Activated naive CD8-positive, alpha-beta T cell treated with anti-CD3 and anti-CD28 coated beads, Interleukin-2, amount 50 U/mL, for 24 hours (primary cell): ENCODE measurements around the gene MTFR2.
A peak's percentile ranks its signal among the peaks of the same experiment; 100 is the strongest.

Experiments
- ATAC-seq: fragments of 150-1000 bp; cut with Tn5 transposase; one replicate; pipeline ENCODE4 v1.10.0; 2021
- DNase-seq: peaks from one replicate; pipeline ENCODE4 v3.0.0; 2021
- H3K27ac Mint-ChIP-seq: one replicate; pipeline ENCODE4 v1.8.0; 2021; ENCODE audit warnings: mild to moderate bottlenecking, mixed read lengths
- H3K27me3 Mint-ChIP-seq: one replicate; pipeline ENCODE4 v1.8.0; 2021; ENCODE audit warnings: mixed read lengths
- H3K36me3 Mint-ChIP-seq: one replicate; pipeline ENCODE4 v1.8.0; 2021; ENCODE audit warnings: low read depth, mixed read lengths
- H3K4me1 Mint-ChIP-seq: one replicate; pipeline ENCODE4 v1.8.0; 2021; ENCODE audit warnings: mixed read lengths
- H3K4me3 Mint-ChIP-seq: one replicate; pipeline ENCODE4 v1.8.0; 2021; ENCODE audit warnings: mild to moderate bottlenecking, moderate library complexity, mixed read lengths
- H3K9me3 Mint-ChIP-seq: one replicate; pipeline ENCODE4 v1.8.0; 2021; ENCODE audit warnings: mixed read lengths

The MTFR2 gene

GRCh38 chr6:136249811-136250685, at the start of gene MTFR2:
Gene MTFR2 (minus strand): TSS chr6:136250311. CDS start chr6:136249099, 1,212 bp downstream.
- DNase-seq (peak; percentile 86), ATAC-seq (peak; percentile 97)
- H3K4me3 Mint-ChIP-seq = peak within 1 kb of the TSS; percentile 98
- H3K4me1 Mint-ChIP-seq = peaks cover 38% of the 10 kb centered on the region
- peaks cover 36% of the 10 kb centered on the region for H3K36me3 Mint-ChIP-seq
- no peaks in the 10 kb centered on the region for H3K9me3 Mint-ChIP-seq
- peak within 1 kb of the TSS; percentile 94 for H3K27ac Mint-ChIP-seq
- peaks cover 2% of the 10 kb centered on the region for H3K27me3 Mint-ChIP-seq

- H3K27me3 Mint-ChIP-seq = peaks cover under 1% of the 10 kb centered on the region
- ATAC-seq = no peak
- DNase-seq = no peak
- no peak overlapping the region for H3K27ac Mint-ChIP-seq
- no peak overlapping the region for H3K4me3 Mint-ChIP-seq
- no peaks in the 10 kb centered on the region for H3K9me3 Mint-ChIP-seq
- H3K4me1 Mint-ChIP-seq = peaks cover 14% of the 10 kb centered on the region
- H3K36me3 Mint-ChIP-seq = peaks cover 2% of the 10 kb centered on the region
Observed at GRCh38 chr6:136294621-136295020, 44.5 kb upstream of the MTFR2 start.

- ATAC-seq = peak; percentile 52
- DNase-seq = peak; percentile 72
- H3K27ac Mint-ChIP-seq = peak overlapping the region; percentile 100
- peaks cover 8% of the 10 kb centered on the region for H3K27me3 Mint-ChIP-seq
- H3K4me3 Mint-ChIP-seq = peak overlapping the region; percentile 99
- no peaks in the 10 kb centered on the region for H3K9me3 Mint-ChIP-seq
- H3K36me3 Mint-ChIP-seq = peaks cover 23% of the 10 kb centered on the region
- H3K4me1 Mint-ChIP-seq = peaks cover 44% of the 10 kb centered on the region
Observed at GRCh38 chr6:136290410-136291010, 40.4 kb upstream of the MTFR2 start.

- peak within 1 kb of the TSS; percentile 100 for H3K27ac Mint-ChIP-seq
Observed at GRCh38 chr6:136289579-136290409, 39.7 kb upstream of the MTFR2 start, which contains the start of gene BCLAF1. Gene BCLAF1 (minus strand): TSS chr6:136289846. CDS start chr6:136279866, 9,980 bp downstream.

GRCh38 chr6:136289327-136289578, 39.1 kb upstream of the MTFR2 start:
- Mint-ChIP-seq H3K27me3 (peaks cover 8% of the 10 kb centered on the region), H3K27ac (peak overlapping the region; percentile 100), H3K4me3 (peak overlapping the region; percentile 99), H3K36me3 (peaks cover 34% of the 10 kb centered on the region), H3K9me3 (no peaks in the 10 kb centered on the region), H3K4me1 (peaks cover 57% of the 10 kb centered on the region)
- ATAC-seq = peak; percentile 42
- DNase-seq = peak; percentile 93

More at GRCh38 chr6:136289579-136290409, 39.7 kb upstream of the MTFR2 start, which contains the start of gene BCLAF1:
- peaks cover 30% of the 10 kb centered on the region for H3K36me3 Mint-ChIP-seq
- peaks cover 8% of the 10 kb centered on the region for H3K27me3 Mint-ChIP-seq
- peak within 1 kb of the TSS; percentile 99 for H3K4me3 Mint-ChIP-seq
- peak; percentile 98 for DNase-seq
- no peaks in the 10 kb centered on the region for H3K9me3 Mint-ChIP-seq
- H3K4me1 Mint-ChIP-seq = peaks cover 51% of the 10 kb centered on the region
- peak; percentile 94 for ATAC-seq

- Mint-ChIP-seq H3K27ac (peak overlapping the region; percentile 100), H3K36me3 (peaks cover 34% of the 10 kb centered on the region), H3K4me3 (peak overlapping the region; percentile 99), H3K4me1 (peaks cover 61% of the 10 kb centered on the region), H3K9me3 (no peaks in the 10 kb centered on the region), H3K27me3 (peaks cover 8% of the 10 kb centered on the region)
- ATAC-seq (peak; percentile 62), DNase-seq (peak; percentile 73)
Observed at GRCh38 chr6:136288566-136289326, 38.6 kb upstream of the MTFR2 start.

GRCh38 chr6:136284909-136285308, 34.8 kb upstream of the MTFR2 start:
- H3K4me3 Mint-ChIP-seq = peak overlapping the region; percentile 99
- peaks cover 59% of the 10 kb centered on the region for H3K36me3 Mint-ChIP-seq
- peaks cover 8% of the 10 kb centered on the region for H3K27me3 Mint-ChIP-seq
- peaks cover 85% of the 10 kb centered on the region for H3K4me1 Mint-ChIP-seq
- ATAC-seq (no peak), DNase-seq (no peak)
- H3K9me3 Mint-ChIP-seq = no peaks in the 10 kb centered on the region
- H3K27ac Mint-ChIP-seq = peak overlapping the region; percentile 76

GRCh38 chr6:136282906-136283305, 32.8 kb upstream of the MTFR2 start:
- Mint-ChIP-seq H3K9me3 (no peaks in the 10 kb centered on the region), H3K27ac (peak overlapping the region; percentile 60), H3K4me3 (peak overlapping the region; percentile 99), H3K36me3 (peaks cover 52% of the 10 kb centered on the region), H3K27me3 (no peaks in the 10 kb centered on the region), H3K4me1 (peaks cover 72% of the 10 kb centered on the region)
- no peak for DNase-seq
- no peak for ATAC-seq

- Mint-ChIP-seq H3K9me3 (no peaks in the 10 kb centered on the region), H3K4me1 (peaks cover 53% of the 10 kb centered on the region), H3K27ac (peak overlapping the region; percentile 2), H3K36me3 (peaks cover 60% of the 10 kb centered on the region), H3K4me3 (no peak overlapping the region), H3K27me3 (no peaks in the 10 kb centered on the region)
- ATAC-seq (no peak), DNase-seq (no peak)
Observed at GRCh38 chr6:136280032-136280609, 30.0 kb upstream of the MTFR2 start.

- Mint-ChIP-seq H3K36me3 (peaks cover 78% of the 10 kb centered on the region), H3K27ac (no peak overlapping the region), H3K27me3 (no peaks in the 10 kb centered on the region), H3K4me1 (peaks cover 12% of the 10 kb centered on the region), H3K9me3 (no peaks in the 10 kb centered on the region), H3K4me3 (no peak overlapping the region)
- DNase-seq = no peak
- ATAC-seq = no peak
Observed at GRCh38 chr6:136274062-136274461, 24.0 kb upstream of the MTFR2 start.

- peaks cover 84% of the 10 kb centered on the region for H3K36me3 Mint-ChIP-seq
- DNase-seq = no peak
- peaks cover 29% of the 10 kb centered on the region for H3K4me1 Mint-ChIP-seq
- H3K9me3 Mint-ChIP-seq = no peaks in the 10 kb centered on the region
- peak overlapping the region; percentile 52 for H3K27ac Mint-ChIP-seq
- no peaks in the 10 kb centered on the region for H3K27me3 Mint-ChIP-seq
- H3K4me3 Mint-ChIP-seq = no peak overlapping the region
- ATAC-seq = no peak
Observed at GRCh38 chr6:136265101-136265500, 15.0 kb upstream of the MTFR2 start.

- H3K4me1 Mint-ChIP-seq = peaks cover 17% of the 10 kb centered on the region
- DNase-seq (no peak), ATAC-seq (no peak)
- H3K9me3 Mint-ChIP-seq = no peaks in the 10 kb centered on the region
- H3K27ac Mint-ChIP-seq = no peak overlapping the region
- peaks cover 83% of the 10 kb centered on the region for H3K36me3 Mint-ChIP-seq
- no peak overlapping the region for H3K4me3 Mint-ChIP-seq
- H3K27me3 Mint-ChIP-seq = no peaks in the 10 kb centered on the region
Observed at GRCh38 chr6:136262940-136263339, 12.8 kb upstream of the MTFR2 start.

GRCh38 chr6:136254851-136255466, 4.8 kb upstream of the MTFR2 start:
- no peak overlapping the region for H3K4me3 Mint-ChIP-seq
- no peaks in the 10 kb centered on the region for H3K9me3 Mint-ChIP-seq
- peaks cover 2% of the 10 kb centered on the region for H3K27me3 Mint-ChIP-seq
- H3K27ac Mint-ChIP-seq = no peak overlapping the region
- ATAC-seq = no peak
- DNase-seq = no peak
- H3K36me3 Mint-ChIP-seq = peaks cover 33% of the 10 kb centered on the region
- peaks cover 28% of the 10 kb centered on the region for H3K4me1 Mint-ChIP-seq
